T47D (cell line): ENCODE data around the gene ZSWIM4.

ENCODE experiments used
- DNase-seq, 2 experiments: peaks; one replicate each; pipeline versions ENCODE4 v3.0.0 to v3.0.0-alpha.2; 2011 to 2012; ENCODE audit warnings: low read depth in 1 of 2, low spot score in 1 of 2
- JUND ChIP-seq: IDR thresholded peaks from 2 replicates; pipeline ENCODE4 v1.6.1; 2012; ENCODE audit warnings: low read depth
- in situ Hi-C: cut with HindIII; loops from 2 replicates; pipeline ENCODE4 v1.10.0; 2016; ENCODE audit warnings: low sequenced_read_pairs, low pct_unique_long_range_greater_than_20kb

Gene ZSWIM4

GRCh38 chr19:13835791-13836723, 40.8 kb downstream of the ZSWIM4 start:
- no peak for DNase-seq
- in situ Hi-C loops = no loop called here

GRCh38 chr19:13838435-13839129, 43.3 kb downstream of the ZSWIM4 start:
- in situ Hi-C loops = no loop called here
- no peak for TF ChIP-seq JUND
- no peak for DNase-seq

More at GRCh38 chr19:13835791-13836723, 40.8 kb downstream of the ZSWIM4 start:
- TF ChIP-seq JUND = no peak

GRCh38 chr19:13839130-13839937, 44.1 kb downstream of the ZSWIM4 start:
- TF ChIP-seq JUND = no peak
- in situ Hi-C loops = no loop called here
- peak; percentile 70 to 81 for DNase-seq

- in situ Hi-C loops = no loop called here
- DNase-seq = no peak
- no peak for TF ChIP-seq JUND
These were observed 44.7 kb downstream of the ZSWIM4 start for GRCh38 chr19:13839938-13840304.

- peak; percentile 58 to 64 for DNase-seq
- in situ Hi-C loops = no loop called here
These were observed 45.3 kb downstream of the ZSWIM4 start for GRCh38 chr19:13840305-13841085.

GRCh38 chr19:13841086-13841961, 46.1 kb downstream of the ZSWIM4 start:
- no peak for TF ChIP-seq JUND
- no peak for DNase-seq
- in situ Hi-C loops = no loop called here

More at GRCh38 chr19:13840305-13841085, 45.3 kb downstream of the ZSWIM4 start:
- no peak for TF ChIP-seq JUND

GRCh38 chr19:13841962-13842290, 46.7 kb downstream of the ZSWIM4 start:
- DNase-seq = no peak
- in situ Hi-C loops = no loop called here
- TF ChIP-seq JUND = no peak

- in situ Hi-C loops = no loop called here
- DNase-seq = peak; percentile 69 to 79
- TF ChIP-seq JUND = no peak
These were observed 47.3 kb downstream of the ZSWIM4 start for GRCh38 chr19:13842291-13843103.

- in situ Hi-C loops = no loop called here
- TF ChIP-seq JUND = no peak
- DNase-seq = no peak
These were observed 48.1 kb downstream of the ZSWIM4 start for GRCh38 chr19:13843104-13843921.
